ENCODE measurements around the gene ABLIM2. TPM values are rescaled to one million over a fixed set of nuclear protein-coding genes. Genes with fewer than 3 reads are reported as not detected.

The ABLIM2 gene
- polyA plus RNA-seq, 1 donor from 2014 or later, result 14.9 TPM

DNA sequence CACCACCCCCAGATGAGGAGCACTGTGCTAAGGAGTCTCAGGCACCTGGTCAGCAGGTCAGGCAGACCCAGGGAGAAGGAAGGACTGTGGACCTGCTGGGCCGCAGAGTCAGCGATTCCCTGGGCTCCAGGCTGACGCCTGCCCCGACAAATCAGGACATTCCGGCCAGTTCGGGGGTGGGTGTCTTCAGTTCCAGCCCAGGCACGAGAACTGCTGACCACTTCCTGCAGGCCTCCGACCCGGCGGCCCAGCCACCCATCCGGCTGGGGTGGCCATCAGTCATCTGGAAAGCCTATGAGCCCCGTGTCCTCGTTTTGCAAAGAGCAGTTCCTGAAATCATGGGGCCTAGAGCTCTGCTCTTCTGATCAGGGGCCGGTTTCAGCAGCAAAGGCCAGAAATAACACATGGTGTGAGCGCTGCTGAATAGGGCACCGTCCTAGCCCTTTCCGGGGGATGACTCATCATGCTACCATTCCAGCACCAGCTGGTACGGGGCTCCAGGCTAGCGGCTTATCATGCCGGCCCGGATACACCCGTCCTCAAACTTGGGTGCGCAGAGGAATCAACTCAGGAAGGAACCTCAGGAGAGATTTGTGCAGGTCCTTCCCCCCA lies 32.6 kb upstream of the ABLIM2 start:
- TF ChIP-seq CTCF (IDR thresholded peaks at IDR 0.05; ENCODE audit: poor library complexity, severe bottlenecking) (no peak), REST (IDR thresholded peaks at IDR 0.05; ENCODE audit: borderline replicate concordance) (no peak), RAD21 (conservative IDR thresholded peaks at IDR 0.05) (no peak), SMC3 (conservative IDR thresholded peaks at IDR 0.05; ENCODE audit: poor library complexity) (no peak), MXI1 (conservative IDR thresholded peaks at IDR 0.05; ENCODE audit: poor library complexity, severe bottlenecking) (no peak), TAF1 (IDR thresholded peaks at IDR 0.05; ENCODE audit: low read depth) (no peak), EZH2 (IDR thresholded peaks at IDR 0.05; ENCODE audit: borderline replicate concordance, insufficient read depth, low read length, poor library complexity, severe bottlenecking) (no peak), POLR2AphosphoS5 (IDR thresholded peaks at IDR 0.05) (no peak), EP300 (conservative IDR thresholded peaks at IDR 0.05; ENCODE audit: poor library complexity, severe bottlenecking) (no peak)
- no peak overlapping the region for H3K9ac ChIP-seq (ENCODE audit: low read length)
- no peaks in the 10 kb centered on the region for H3K36me3 ChIP-seq (ENCODE audit: insufficient read depth, low read length)
- H3K9me2 ChIP-seq (ENCODE audit: insufficient read depth, low read length), result no peaks in the 10 kb centered on the region
- no peak overlapping the region for H3K4me3 ChIP-seq (ENCODE audit: low read length)
- H3K4me2 ChIP-seq (ENCODE audit: low read length), result no peak overlapping the region
- H3K79me2 ChIP-seq (replicated peaks; ENCODE audit: insufficient read depth, low read length), result no peaks in the 10 kb centered on the region
- H4K20me1 ChIP-seq (ENCODE audit: insufficient read depth), result no peaks in the 10 kb centered on the region
- no peaks in the 10 kb centered on the region for H3K9me3 ChIP-seq (ENCODE audit: low read length)
- no peaks in the 10 kb centered on the region for H3F3A ChIP-seq (ENCODE audit: insufficient read depth, low read length, poor library complexity, severe bottlenecking)
- no peaks in the 10 kb centered on the region for H3K27me3 ChIP-seq (ENCODE audit: insufficient read depth, low read depth, low read length)
- H2AFZ ChIP-seq (ENCODE audit: low read depth, low read length), result no peak overlapping the region
- H3K27ac ChIP-seq (ENCODE audit: low read length), result no peak overlapping the region

DNA sequence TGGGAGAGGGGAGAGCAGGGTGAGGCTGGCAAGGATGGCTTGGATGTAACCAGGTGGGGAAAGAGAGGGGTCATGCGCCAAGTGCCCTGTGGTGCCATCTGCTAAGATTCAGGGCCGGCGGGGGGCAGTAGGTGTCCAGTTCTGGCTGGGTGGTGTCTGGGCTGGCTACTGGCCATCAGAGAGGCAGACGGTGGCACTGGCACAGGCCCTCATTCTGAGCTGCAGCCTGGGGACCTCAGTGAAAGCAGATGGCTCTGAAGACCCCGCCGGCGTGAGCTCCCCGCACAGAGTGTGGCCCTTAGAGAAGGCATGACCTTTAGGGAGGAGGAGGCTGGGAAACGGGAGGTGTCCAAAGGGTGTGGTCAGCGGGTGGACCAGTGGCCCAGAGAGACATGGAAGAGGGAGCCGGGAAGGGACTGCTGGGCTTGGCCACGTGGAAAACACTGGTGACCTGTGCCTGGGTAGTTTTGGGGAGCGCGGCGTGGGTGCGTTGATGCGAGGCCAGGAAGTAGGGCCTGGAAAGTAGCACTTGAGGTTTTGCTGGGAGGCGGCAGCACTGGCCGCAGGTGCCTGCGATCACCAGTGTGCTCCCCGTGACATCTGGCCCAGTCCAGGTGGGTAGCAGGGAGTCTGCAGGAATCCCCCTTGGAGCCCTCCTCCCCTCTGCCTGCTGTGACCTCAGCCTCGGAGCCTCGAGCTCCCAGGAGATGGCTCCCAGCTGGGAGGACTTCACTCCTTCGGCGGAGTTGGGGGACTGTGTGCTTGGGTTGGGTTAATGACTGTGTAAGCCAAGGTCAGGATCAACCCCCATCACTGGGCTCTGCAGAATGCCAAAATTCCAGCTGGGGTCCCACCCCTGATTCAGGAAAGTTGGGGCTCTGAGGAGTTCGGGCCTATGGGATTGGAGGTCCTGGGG lies 31.2 kb upstream of the ABLIM2 start:
- Histone ChIP-seq H3K9me3 (ENCODE audit: low read length) (no peaks in the 10 kb centered on the region), H3F3A (ENCODE audit: insufficient read depth, low read length, poor library complexity, severe bottlenecking) (no peaks in the 10 kb centered on the region), H3K79me2 (replicated peaks; ENCODE audit: insufficient read depth, low read length) (no peaks in the 10 kb centered on the region), H2AFZ (ENCODE audit: low read depth, low read length) (no peak overlapping the region), H3K27ac (ENCODE audit: low read length) (no peak overlapping the region), H4K20me1 (ENCODE audit: insufficient read depth) (no peaks in the 10 kb centered on the region), H3K4me3 (ENCODE audit: low read length) (no peak overlapping the region), H3K4me2 (ENCODE audit: low read length) (no peak overlapping the region), H3K9ac (ENCODE audit: low read length) (no peak overlapping the region), H3K36me3 (ENCODE audit: insufficient read depth, low read length) (no peaks in the 10 kb centered on the region), H3K9me2 (ENCODE audit: insufficient read depth, low read length) (no peaks in the 10 kb centered on the region), H3K27me3 (ENCODE audit: insufficient read depth, low read depth, low read length) (no peaks in the 10 kb centered on the region)
- no peak for TF ChIP-seq SMC3 (conservative IDR thresholded peaks at IDR 0.05; ENCODE audit: poor library complexity)

Data from neural cell (in vitro differentiated cells).